ENCODE results near the gene WRAP73. TPM values are rescaled to one million over a fixed set of nuclear protein-coding genes. Genes with fewer than 3 reads are reported as not detected.

Gene WRAP73
- total and polyA plus RNA-seq, 2 experiments from 2014 or later = 16.9 to 20.2 TPM

GRCh38 chr1:3650248-3651025, 534 bp upstream of the WRAP73 start:
- no peak for DNase-seq
- WGBS, 2 experiments (ENCODE audit: low coverage in 1 of 2, low lambda C conversion rate in 2 of 2, missing lambda C conversion rate in 2 of 2) = 5 to 8% methylated on average over 43 to 49 of the region's 50 CpGs
- Histone ChIP-seq H3K9me3 (ENCODE audit: low read depth) (no peaks in the 10 kb centered on the region), H3K27ac (no peak overlapping the region), H3F3A (ENCODE audit: insufficient read depth) (no peaks in the 10 kb centered on the region), H3K4me2 (ENCODE audit: unreplicated experiment) (peak overlapping the region; percentile 81), H3K36me3 (ENCODE audit: low read depth) (0 out of 2 replicates have a peak, but pooled peaks cover 4% of the 10 kb centered on the region), H3K79me2 (ENCODE audit: insufficient read depth) (peaks cover 12% of the 10 kb centered on the region), H4K20me1 (ENCODE audit: insufficient read depth) (no peaks in the 10 kb centered on the region), H3K9ac (no peak overlapping the region), H3K27me3 (replicated peaks; ENCODE audit: insufficient read depth) (peaks cover 47% of the 10 kb centered on the region), H3K9me2 (ENCODE audit: insufficient read depth) (no peaks in the 10 kb centered on the region), H3K4me3 (peak overlapping the region; percentile 93), H3K4me1 (ENCODE audit: insufficient read depth) (0 out of 2 replicates have a peak, but pooled peaks cover 4% of the 10 kb centered on the region), H2AFZ (peak overlapping the region; percentile 95)
- in situ Hi-C loops (cut with MboI) = no loop called here
- TF ChIP-seq EZH2phosphoT487 (IDR thresholded peaks at IDR 0.05; ENCODE audit: insufficient read depth, low read depth) (peak; percentile 60), EZH2 (IDR thresholded peaks at IDR 0.05; ENCODE audit: insufficient read depth, poor library complexity, severe bottlenecking) (peak; percentile 92)

GRCh38 chr1:3646596-3646995, 3.3 kb downstream of the WRAP73 start:
- Histone ChIP-seq H3K36me3 (ENCODE audit: low read depth) (0 out of 2 replicates have a peak, but pooled peaks cover 4% of the 10 kb centered on the region), H3K79me2 (ENCODE audit: insufficient read depth) (peaks cover 12% of the 10 kb centered on the region), H3K4me2 (ENCODE audit: unreplicated experiment) (no peak overlapping the region), H4K20me1 (ENCODE audit: insufficient read depth) (no peaks in the 10 kb centered on the region), H3K9me3 (ENCODE audit: low read depth) (no peaks in the 10 kb centered on the region), H3K27me3 (replicated peaks; ENCODE audit: insufficient read depth) (peaks cover 14% of the 10 kb centered on the region), H2AFZ (no peak overlapping the region), H3K4me3 (no peak overlapping the region), H3K9ac (no peak overlapping the region), H3F3A (ENCODE audit: insufficient read depth) (no peaks in the 10 kb centered on the region), H3K27ac (no peak overlapping the region), H3K4me1 (ENCODE audit: insufficient read depth) (0 out of 2 replicates have a peak, but pooled peaks cover 4% of the 10 kb centered on the region), H3K9me2 (ENCODE audit: insufficient read depth) (no peaks in the 10 kb centered on the region)
- in situ Hi-C loops (cut with MboI) = no loop called here
- WGBS, 2 experiments (ENCODE audit: low coverage in 1 of 2, low lambda C conversion rate in 2 of 2, missing lambda C conversion rate in 2 of 2) = 91 to 92% methylated on average over 19 to 20 of the region's 20 CpGs
- no peak for DNase-seq
- TF ChIP-seq EZH2 (IDR thresholded peaks at IDR 0.05; ENCODE audit: insufficient read depth, poor library complexity, severe bottlenecking) = no peak
- no peak for TF ChIP-seq EZH2phosphoT487 (IDR thresholded peaks at IDR 0.05; ENCODE audit: insufficient read depth, low read depth)

- H3K4me2 ChIP-seq (ENCODE audit: unreplicated experiment) = no peak overlapping the region
- H3F3A ChIP-seq (ENCODE audit: insufficient read depth) = no peaks in the 10 kb centered on the region
- no peak overlapping the region for H3K27ac ChIP-seq
- no peak overlapping the region for H3K9ac ChIP-seq
- H4K20me1 ChIP-seq (ENCODE audit: insufficient read depth) = no peaks in the 10 kb centered on the region
- 94 to 95% methylated on average over 27 of the region's 27 CpGs for WGBS, 2 experiments (ENCODE audit: low coverage in 1 of 2, low lambda C conversion rate in 2 of 2, missing lambda C conversion rate in 2 of 2)
- H3K4me1 ChIP-seq (ENCODE audit: insufficient read depth) = 0 out of 2 replicates have a peak, but pooled peaks cover 4% of the 10 kb centered on the region
- no peaks in the 10 kb centered on the region for H3K9me2 ChIP-seq (ENCODE audit: insufficient read depth)
- TF ChIP-seq EZH2 (IDR thresholded peaks at IDR 0.05; ENCODE audit: insufficient read depth, poor library complexity, severe bottlenecking) (no peak), EZH2phosphoT487 (IDR thresholded peaks at IDR 0.05; ENCODE audit: insufficient read depth, low read depth) (no peak)
- H3K4me3 ChIP-seq = no peak overlapping the region
- peaks cover 8% of the 10 kb centered on the region for H3K27me3 ChIP-seq (replicated peaks; ENCODE audit: insufficient read depth)
- no peaks in the 10 kb centered on the region for H3K9me3 ChIP-seq (ENCODE audit: low read depth)
- no peak for DNase-seq
- H2AFZ ChIP-seq = no peak overlapping the region
- in situ Hi-C loops (cut with MboI) = no loop called here
- peaks cover 12% of the 10 kb centered on the region for H3K79me2 ChIP-seq (ENCODE audit: insufficient read depth)
- H3K36me3 ChIP-seq (ENCODE audit: low read depth) = 0 out of 2 replicates have a peak, but pooled peaks cover 4% of the 10 kb centered on the region
Measured at GRCh38 chr1:3645666-3646355, 4.1 kb downstream of the WRAP73 start.

DNA sequence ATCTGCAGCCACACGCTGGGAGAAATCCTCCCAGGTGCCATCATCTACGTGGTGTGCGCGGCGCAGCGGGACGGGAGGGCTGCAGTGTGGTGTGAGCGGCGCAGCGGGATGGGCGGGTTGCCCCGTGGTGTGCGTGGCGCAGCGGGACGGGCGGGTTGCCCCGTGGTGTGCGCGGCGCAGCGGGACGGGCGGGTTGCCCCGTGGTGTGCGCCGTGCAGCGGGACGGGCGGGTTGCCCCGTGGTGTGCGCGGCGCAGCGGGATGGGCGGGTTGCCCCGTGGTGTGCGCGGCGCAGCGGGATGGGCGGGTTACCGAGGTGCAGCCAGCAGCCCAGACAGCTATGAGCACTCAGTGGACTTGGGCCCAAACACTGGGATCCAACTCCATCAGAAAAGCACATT, 4.7 kb downstream of the WRAP73 start:
- Histone ChIP-seq H4K20me1 (ENCODE audit: insufficient read depth) (no peaks in the 10 kb centered on the region), H3K27ac (no peak overlapping the region), H3K79me2 (ENCODE audit: insufficient read depth) (peaks cover 12% of the 10 kb centered on the region), H3K36me3 (ENCODE audit: low read depth) (0 out of 2 replicates have a peak, but pooled peaks cover 4% of the 10 kb centered on the region), H3K9me2 (ENCODE audit: insufficient read depth) (no peaks in the 10 kb centered on the region), H3F3A (ENCODE audit: insufficient read depth) (no peaks in the 10 kb centered on the region), H3K4me1 (ENCODE audit: insufficient read depth) (0 out of 2 replicates have a peak, but pooled peaks cover 4% of the 10 kb centered on the region), H3K4me2 (ENCODE audit: unreplicated experiment) (no peak overlapping the region), H3K9me3 (ENCODE audit: low read depth) (no peaks in the 10 kb centered on the region), H3K4me3 (no peak overlapping the region), H3K9ac (no peak overlapping the region), H3K27me3 (replicated peaks; ENCODE audit: insufficient read depth) (peaks cover 2% of the 10 kb centered on the region; the same call in 1 of the 2 replicates), H2AFZ (no peak overlapping the region)
- WGBS, 2 experiments (ENCODE audit: low coverage in 1 of 2, low lambda C conversion rate in 2 of 2, missing lambda C conversion rate in 2 of 2) = 94 to 96% methylated on average over 13 to 42 of the region's 43 CpGs
- in situ Hi-C loops (cut with MboI) = no loop called here
- no peak for TF ChIP-seq EZH2phosphoT487 (IDR thresholded peaks at IDR 0.05; ENCODE audit: insufficient read depth, low read depth)
- TF ChIP-seq EZH2 (IDR thresholded peaks at IDR 0.05; ENCODE audit: insufficient read depth, poor library complexity, severe bottlenecking) = no peak
- DNase-seq = no peak

All from GM23248 (cell line).